Measurements from ENCODE around the gene MYL10.

MYL10 gene

GRCh38 chr7:101563943-101564777 is 64.9 kb downstream of the MYL10 start:
- no peak for DNase-seq

All from NCI-H1436 (cell line).